Panc1 (cell line): Measurements from ENCODE around the gene STAT4. TPM values are rescaled to one million over a fixed set of nuclear protein-coding genes. Genes with fewer than 3 reads are reported as not detected.

ENCODE experiments used
- ATAC-seq: fragments of 200-7000 bp; cut with Tn5 transposase; 2 replicates; pipeline ENCODE4 v1.9.1; 2020; ENCODE audit warnings: mild to moderate bottlenecking, moderate library complexity
- BruUV-seq: library from RNA; stranded (reverse); fragments of 400-500 nt; replicated peaks from 2 replicates; lab custom pipeline; 2021; lab: Mats Ljungman, UMichigan
- CTCF ChIA-PET: fragments of 300-600 bp; sonication (Branson Sonifier 250); formaldehyde crosslinking; loops from one replicate; lab custom pipeline; 2022; ENCODE audit warnings: antibody characterized with exemption; lab: Charles Lee
- POLR2A ChIA-PET: fragments of 300-600 bp; sonication (Branson Sonifier 250); formaldehyde crosslinking; loops from one replicate; lab custom pipeline; 2022; ENCODE audit warnings: antibody characterized with exemption; lab: Charles Lee
- DNase-seq: peaks from one replicate; pipeline ENCODE4 v3.0.0-alpha.2; 2010; ENCODE audit warnings: low read depth, low spot score
- H3K27ac ChIP-seq: 2 replicates; pipeline ENCODE4 v1.5.1; 2011; ENCODE audit warnings: mild to moderate bottlenecking, low read length, inconsistent platforms
- H3K27me3 ChIP-seq: fragments of 200-500 bp; sonication (Bioruptor generic); 2 replicates; pipeline ENCODE4 v1.6.0; 2014; ENCODE audit warnings: low read length, inconsistent platforms; ENCODE audit not compliant: control insufficient read depth, insufficient read depth
- H3K36me3 ChIP-seq: fragments of 200-500 bp; sonication (Bioruptor generic); 2 replicates; pipeline ENCODE4 v1.5.1; 2014; ENCODE audit warnings: inconsistent platforms, mild to moderate bottlenecking, low read length, moderate library complexity; ENCODE audit not compliant: control insufficient read depth, insufficient read depth
- H3K4me1 ChIP-seq: 2 replicates; pipeline ENCODE4 v1.5.1; 2011; ENCODE audit warnings: inconsistent platforms, mild to moderate bottlenecking, low read length, moderate library complexity; ENCODE audit not compliant: control insufficient read depth, insufficient read depth
- H3K4me3 ChIP-seq, 2 experiments: 2 replicates each; pipeline ENCODE4 v1.5.1; 2011 to 2012; ENCODE audit warnings: low read depth in 2 of 2, low read length in 2 of 2, mild to moderate bottlenecking in 2 of 2, inconsistent platforms in 1 of 2, moderate library complexity in 1 of 2
- H3K9me3 ChIP-seq: fragments of 200-500 bp; sonication (Bioruptor generic); 2 replicates; pipeline ENCODE4 v1.5.1; 2014; ENCODE audit warnings: low read depth, mild to moderate bottlenecking, inconsistent platforms, low read length, moderate library complexity; ENCODE audit not compliant: control insufficient read depth, insufficient read depth
- POLR2AphosphoS5 ChIP-seq: IDR thresholded peaks from 2 replicates; pipeline ENCODE4 v1.6.1; 2012; ENCODE audit warnings: mild to moderate bottlenecking, low read depth, low read length, moderate library complexity
- SIN3A ChIP-seq: IDR thresholded peaks from 2 replicates; pipeline ENCODE4 v1.6.1; 2012; ENCODE audit warnings: low read depth, mild to moderate bottlenecking, low read length, moderate library complexity, borderline replicate concordance; ENCODE audit not compliant: insufficient read depth
- TCF7L2 ChIP-seq: IDR thresholded peaks from 2 replicates; pipeline ENCODE4 v1.6.1; 2011; ENCODE audit warnings: mild to moderate bottlenecking, low read depth, low read length, inconsistent platforms
- in situ Hi-C: cut with HindIII; loops from 2 replicates; pipeline ENCODE4 v1.10.0; 2016; ENCODE audit warnings: low sequenced_read_pairs, low pct_unique_long_range_greater_than_20kb
- intact Hi-C: fragments of 100-400 bp; cut with micrococcal nuclease; formaldehyde crosslinking; loops from one replicate; pipeline ENCODE4 v1.10.0; 2022; ENCODE audit not compliant: unreplicated experiment
- total RNA-seq: library from RNA; stranded (reverse); gene quantifications from one replicate; pipeline ENCODE4 v1.2.1, GENCODE V29; 2021; ENCODE audit not compliant: unreplicated experiment
- TF ChIP-seq, protein P1 (sequence below), 2 experiments: IDR thresholded peaks; 2 replicates each; pipeline ENCODE4 v1.6.1; 2011 to 2012; ENCODE audit warnings: low read depth in 2 of 2, control low read depth in 1 of 2, low read length in 1 of 2, mild to moderate bottlenecking in 1 of 2, moderate library complexity in 1 of 2; ENCODE audit not compliant: insufficient read depth in 1 of 2
- TF ChIP-seq, protein P2 (sequence below): fragments of 450-650 bp; IDR thresholded peaks from 2 replicates; pipeline ENCODE4 v1.5.1; 2017; ENCODE audit warnings: mild to moderate bottlenecking

STAT4 gene
- total RNA-seq, 1 experiment from 2014 or later, result 0.05 TPM

GRCh38 chr2:191152482-191153240 lies 1.9 kb upstream of the STAT4 start:
- H3K36me3 ChIP-seq, result no peaks in the 10 kb centered on the region; the same call in 1 of the 2 replicates
- ATAC-seq (no peak), DNase-seq (no peak)
- peaks cover 18% of the 10 kb centered on the region for H3K27me3 ChIP-seq
- H3K9me3 ChIP-seq, result no peaks in the 10 kb centered on the region
- H3K27ac ChIP-seq, result no peak overlapping the region
- no peak overlapping the region for H3K4me3 ChIP-seq
- in situ Hi-C loops, result no loop called here
- ChIA-PET CTCF (interaction anchor here (0.5 kb wide), 1 partner anchor 13 kb away, joined by 3 read pairs; no protein-coding TSS in a partner anchor), POLR2A (no interaction called here)
- intact Hi-C loops, result no loop called here
- BruUV-seq, result no TSS peak
- TF ChIP-seq, protein P1, sequence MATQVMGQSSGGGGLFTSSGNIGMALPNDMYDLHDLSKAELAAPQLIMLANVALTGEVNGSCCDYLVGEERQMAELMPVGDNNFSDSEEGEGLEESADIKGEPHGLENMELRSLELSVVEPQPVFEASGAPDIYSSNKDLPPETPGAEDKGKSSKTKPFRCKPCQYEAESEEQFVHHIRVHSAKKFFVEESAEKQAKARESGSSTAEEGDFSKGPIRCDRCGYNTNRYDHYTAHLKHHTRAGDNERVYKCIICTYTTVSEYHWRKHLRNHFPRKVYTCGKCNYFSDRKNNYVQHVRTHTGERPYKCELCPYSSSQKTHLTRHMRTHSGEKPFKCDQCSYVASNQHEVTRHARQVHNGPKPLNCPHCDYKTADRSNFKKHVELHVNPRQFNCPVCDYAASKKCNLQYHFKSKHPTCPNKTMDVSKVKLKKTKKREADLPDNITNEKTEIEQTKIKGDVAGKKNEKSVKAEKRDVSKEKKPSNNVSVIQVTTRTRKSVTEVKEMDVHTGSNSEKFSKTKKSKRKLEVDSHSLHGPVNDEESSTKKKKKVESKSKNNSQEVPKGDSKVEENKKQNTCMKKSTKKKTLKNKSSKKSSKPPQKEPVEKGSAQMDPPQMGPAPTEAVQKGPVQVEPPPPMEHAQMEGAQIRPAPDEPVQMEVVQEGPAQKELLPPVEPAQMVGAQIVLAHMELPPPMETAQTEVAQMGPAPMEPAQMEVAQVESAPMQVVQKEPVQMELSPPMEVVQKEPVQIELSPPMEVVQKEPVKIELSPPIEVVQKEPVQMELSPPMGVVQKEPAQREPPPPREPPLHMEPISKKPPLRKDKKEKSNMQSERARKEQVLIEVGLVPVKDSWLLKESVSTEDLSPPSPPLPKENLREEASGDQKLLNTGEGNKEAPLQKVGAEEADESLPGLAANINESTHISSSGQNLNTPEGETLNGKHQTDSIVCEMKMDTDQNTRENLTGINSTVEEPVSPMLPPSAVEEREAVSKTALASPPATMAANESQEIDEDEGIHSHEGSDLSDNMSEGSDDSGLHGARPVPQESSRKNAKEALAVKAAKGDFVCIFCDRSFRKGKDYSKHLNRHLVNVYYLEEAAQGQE (IDR thresholded peaks at IDR 0.05; ENCODE audit: insufficient read depth in 1 of 2, low read depth in 2 of 2, low read length in 1 of 2), result no peak
- TF ChIP-seq, protein P2, sequence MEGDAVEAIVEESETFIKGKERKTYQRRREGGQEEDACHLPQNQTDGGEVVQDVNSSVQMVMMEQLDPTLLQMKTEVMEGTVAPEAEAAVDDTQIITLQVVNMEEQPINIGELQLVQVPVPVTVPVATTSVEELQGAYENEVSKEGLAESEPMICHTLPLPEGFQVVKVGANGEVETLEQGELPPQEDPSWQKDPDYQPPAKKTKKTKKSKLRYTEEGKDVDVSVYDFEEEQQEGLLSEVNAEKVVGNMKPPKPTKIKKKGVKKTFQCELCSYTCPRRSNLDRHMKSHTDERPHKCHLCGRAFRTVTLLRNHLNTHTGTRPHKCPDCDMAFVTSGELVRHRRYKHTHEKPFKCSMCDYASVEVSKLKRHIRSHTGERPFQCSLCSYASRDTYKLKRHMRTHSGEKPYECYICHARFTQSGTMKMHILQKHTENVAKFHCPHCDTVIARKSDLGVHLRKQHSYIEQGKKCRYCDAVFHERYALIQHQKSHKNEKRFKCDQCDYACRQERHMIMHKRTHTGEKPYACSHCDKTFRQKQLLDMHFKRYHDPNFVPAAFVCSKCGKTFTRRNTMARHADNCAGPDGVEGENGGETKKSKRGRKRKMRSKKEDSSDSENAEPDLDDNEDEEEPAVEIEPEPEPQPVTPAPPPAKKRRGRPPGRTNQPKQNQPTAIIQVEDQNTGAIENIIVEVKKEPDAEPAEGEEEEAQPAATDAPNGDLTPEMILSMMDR, result no peak
- TF ChIP-seq SIN3A, result no peak
- TF ChIP-seq POLR2AphosphoS5, result no peak
- no peak for TF ChIP-seq TCF7L2
- H3K4me1 ChIP-seq, result no peaks in the 10 kb centered on the region

DNA sequence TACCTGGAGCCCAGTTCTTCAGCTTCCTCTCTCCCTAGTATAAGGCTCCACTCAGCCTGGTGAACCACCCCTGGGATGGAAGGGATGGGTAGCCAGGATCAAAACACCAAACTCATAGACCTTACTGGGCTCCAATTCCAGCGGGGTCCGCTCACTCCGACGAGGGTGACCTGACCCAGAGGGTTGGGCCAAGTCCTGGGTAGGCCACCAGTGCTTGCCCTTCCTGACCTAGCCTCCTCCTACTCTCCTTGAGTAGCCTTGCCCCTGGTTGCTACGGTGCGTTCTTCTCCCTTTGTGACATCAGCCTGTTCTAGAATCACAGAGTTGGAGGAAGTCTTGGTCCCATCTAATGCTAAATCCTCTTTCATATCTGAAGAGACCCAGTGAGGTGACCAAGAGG lies 537 bp upstream of the STAT4 start:
- no TSS peak for BruUV-seq
- intact Hi-C loops (no loop called here), in situ Hi-C loops (no loop called here)
- Histone ChIP-seq H3K36me3 (no peaks in the 10 kb centered on the region; the same call in 1 of the 2 replicates), H3K4me3 (peak overlapping the region in 1 of 2 experiments; percentile 66; a peak in 1 of 4 replicates), H3K27ac (no peak overlapping the region), H3K9me3 (no peaks in the 10 kb centered on the region), H3K27me3 (peaks cover 18% of the 10 kb centered on the region), H3K4me1 (no peaks in the 10 kb centered on the region)
- DNase-seq, result no peak
- TF ChIP-seq, protein P2, result no peak
- TF ChIP-seq SIN3A, result no peak
- no peak for TF ChIP-seq TCF7L2
- no peak for TF ChIP-seq POLR2AphosphoS5
- TF ChIP-seq, protein P1 (IDR thresholded peaks at IDR 0.05; ENCODE audit: insufficient read depth in 1 of 2, low read depth in 2 of 2, low read length in 1 of 2), result no peak
- ATAC-seq, result no peak
- ChIA-PET POLR2A (no interaction called here), CTCF (no interaction called here)
